Lower lobe of right lung (tissue), 2 donors: ENCODE data around the gene EVL. TPM values are rescaled to one million over a fixed set of nuclear protein-coding genes. Genes with fewer than 3 reads are reported as not detected.
"Not testable (repeated sequence)": the region's sequence is repeated elsewhere in the genome, so short reads cannot be mapped to it uniquely, and the experiment has no call there.

ENCODE experiments used
- ATAC-seq, 2 donors: fragments of 200-7000 bp; cut with Tn5 transposase; one replicate each; pipeline ENCODE4 v1.9.1; 2020 to 2022; ENCODE audit warnings: mild to moderate bottlenecking in 2 of 2, moderate library complexity in 2 of 2
- DNase-seq: peaks from one replicate; pipeline ENCODE4 v3.0.0-alpha.2; 2020
- H3K27ac ChIP-seq: fragments of 200-600 bp; one replicate; pipeline ENCODE4 v1.8.0; 2022
- H3K27me3 ChIP-seq: fragments of 200-600 bp; one replicate; pipeline ENCODE4 v1.8.0; 2022; ENCODE audit warnings: low read depth
- H3K36me3 ChIP-seq: fragments of 200-600 bp; one replicate; pipeline ENCODE4 v1.8.0; 2022; ENCODE audit warnings: mild to moderate bottlenecking
- H3K4me1 ChIP-seq: fragments of 200-600 bp; one replicate; pipeline ENCODE4 v1.8.0; 2022
- H3K4me3 ChIP-seq: fragments of 200-600 bp; one replicate; pipeline ENCODE4 v1.8.0; 2022; ENCODE audit warnings: mild to moderate bottlenecking
- H3K9me3 ChIP-seq: fragments of 200-600 bp; one replicate; pipeline ENCODE4 v1.8.0; 2022
- intact Hi-C: fragments of 100-400 bp; cut with DNase I; formaldehyde crosslinking; loops from one replicate; pipeline ENCODE4 v1.11.0; 2022
- total RNA-seq: library from RNA; stranded (reverse); fragmentation: NEBNext Ultra II Directional; extraction: Animal tissue kit (Norgen Biotek cat#: 25700); gene quantifications from one replicate; pipeline ENCODE4 v1.2.1, GENCODE V29; 2021
- TF ChIP-seq, protein P1 (sequence below): fragments of 200-600 bp; IDR thresholded peaks from one replicate; pipeline ENCODE4 v1.8.0; 2022; ENCODE audit warnings: antibody characterized with exemption, mild to moderate bottlenecking
- donor health status: DM: no; HTN: yes; CAD: no; lungs with severe emphysema.

The EVL gene
- total RNA-seq, 1 donor from 2014 or later, result 226 TPM

DNA sequence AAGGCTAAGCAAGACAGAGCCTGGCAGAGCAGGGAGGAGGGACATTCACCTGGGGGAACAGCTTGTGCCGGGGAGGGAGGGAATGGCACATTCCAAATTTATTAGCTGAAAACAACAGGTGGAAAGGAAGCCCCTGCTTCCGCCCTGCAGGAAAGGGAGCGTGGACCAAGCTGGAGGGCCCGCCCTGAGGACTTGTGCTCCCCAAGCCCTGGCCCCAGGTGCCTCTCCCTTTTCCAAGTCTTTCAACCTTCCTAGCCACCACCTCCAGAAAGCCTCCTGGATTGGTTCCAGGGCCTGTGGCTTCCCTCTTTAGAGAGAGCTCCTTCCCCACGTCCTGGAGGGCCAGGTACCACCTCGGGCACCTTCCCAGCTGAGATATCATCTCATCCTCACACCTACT is 91.6 kb downstream of the EVL start:
- H3K4me1 ChIP-seq, result peaks cover 21% of the 10 kb centered on the region
- peaks cover 33% of the 10 kb centered on the region for H3K27me3 ChIP-seq
- DNase-seq (no peak), ATAC-seq (no peak)
- intact Hi-C loops, result no loop called here
- peaks cover 12% of the 10 kb centered on the region for H3K9me3 ChIP-seq
- H3K4me3 ChIP-seq, result no peak overlapping the region
- TF ChIP-seq, protein P1, sequence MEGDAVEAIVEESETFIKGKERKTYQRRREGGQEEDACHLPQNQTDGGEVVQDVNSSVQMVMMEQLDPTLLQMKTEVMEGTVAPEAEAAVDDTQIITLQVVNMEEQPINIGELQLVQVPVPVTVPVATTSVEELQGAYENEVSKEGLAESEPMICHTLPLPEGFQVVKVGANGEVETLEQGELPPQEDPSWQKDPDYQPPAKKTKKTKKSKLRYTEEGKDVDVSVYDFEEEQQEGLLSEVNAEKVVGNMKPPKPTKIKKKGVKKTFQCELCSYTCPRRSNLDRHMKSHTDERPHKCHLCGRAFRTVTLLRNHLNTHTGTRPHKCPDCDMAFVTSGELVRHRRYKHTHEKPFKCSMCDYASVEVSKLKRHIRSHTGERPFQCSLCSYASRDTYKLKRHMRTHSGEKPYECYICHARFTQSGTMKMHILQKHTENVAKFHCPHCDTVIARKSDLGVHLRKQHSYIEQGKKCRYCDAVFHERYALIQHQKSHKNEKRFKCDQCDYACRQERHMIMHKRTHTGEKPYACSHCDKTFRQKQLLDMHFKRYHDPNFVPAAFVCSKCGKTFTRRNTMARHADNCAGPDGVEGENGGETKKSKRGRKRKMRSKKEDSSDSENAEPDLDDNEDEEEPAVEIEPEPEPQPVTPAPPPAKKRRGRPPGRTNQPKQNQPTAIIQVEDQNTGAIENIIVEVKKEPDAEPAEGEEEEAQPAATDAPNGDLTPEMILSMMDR, result no peak
- H3K27ac ChIP-seq, result no peak overlapping the region
- no peaks in the 10 kb centered on the region for H3K36me3 ChIP-seq

DNA sequence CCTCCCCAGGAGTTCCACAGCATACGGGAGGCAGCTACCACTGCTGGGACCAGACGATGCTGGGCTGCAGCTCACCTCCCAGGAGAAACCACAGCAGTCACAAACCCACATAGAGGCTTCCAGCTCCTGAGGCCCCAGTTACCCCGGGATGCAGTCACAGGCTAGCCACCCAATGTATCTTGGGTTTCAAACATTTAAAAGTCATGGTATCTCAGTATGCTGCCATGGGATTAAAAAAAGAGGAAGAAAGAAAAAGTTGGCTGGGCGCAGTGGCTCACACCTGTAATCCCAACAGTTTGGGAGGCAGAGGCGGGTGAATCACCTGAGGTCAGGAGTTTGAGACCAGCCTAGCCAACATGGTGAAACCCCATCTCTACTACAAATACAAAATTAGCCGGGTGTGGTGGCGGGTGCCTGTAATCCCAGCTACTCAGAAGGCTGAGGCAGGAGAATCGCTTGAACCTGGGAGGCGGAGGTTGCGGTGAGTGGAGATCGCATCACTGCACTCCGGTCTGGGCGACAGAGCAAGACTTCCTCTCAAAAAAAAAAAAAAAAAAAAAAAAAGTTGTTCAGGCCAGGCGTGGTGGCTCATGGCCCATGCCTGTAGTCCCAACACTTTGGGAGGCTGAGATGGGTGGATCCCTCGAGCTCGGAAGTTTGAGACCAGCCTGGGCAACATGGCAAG is 92.5 kb downstream of the EVL start:
- H3K36me3 ChIP-seq, DNase-seq, ATAC-seq, intact Hi-C loops, H3K27ac ChIP-seq, H3K4me3 ChIP-seq: not testable (repeated sequence)
- peaks cover 21% of the 10 kb centered on the region for H3K4me1 ChIP-seq
- H3K27me3 ChIP-seq, result peaks cover 33% of the 10 kb centered on the region
- peaks cover 12% of the 10 kb centered on the region for H3K9me3 ChIP-seq

DNA sequence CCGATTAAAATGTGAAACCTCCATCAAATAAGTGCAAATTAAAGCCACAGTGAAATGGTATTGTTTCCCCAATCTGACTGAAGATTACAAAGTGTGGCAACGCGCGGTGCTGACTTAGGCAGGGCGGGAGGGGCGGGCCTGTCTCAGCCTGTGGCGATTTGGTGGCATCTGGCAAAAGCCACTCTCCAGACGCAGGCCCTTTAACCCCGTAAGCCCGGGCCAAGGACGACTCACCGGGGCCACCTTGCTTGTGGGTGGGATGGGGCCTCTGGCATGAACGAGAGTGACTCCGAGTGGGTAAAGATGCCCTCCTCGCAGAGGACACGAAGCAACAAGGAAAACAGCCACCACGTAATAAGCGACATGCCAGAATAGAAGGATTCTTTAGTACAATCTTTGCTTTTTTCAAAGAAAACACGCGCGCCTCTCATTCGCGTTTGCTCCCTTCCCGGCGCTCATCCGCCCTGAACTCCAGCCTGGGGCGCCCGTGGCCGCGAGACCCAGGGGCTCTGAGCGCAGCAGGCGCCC is 93.4 kb downstream of the EVL start:
- Histone ChIP-seq H3K27ac (no peak overlapping the region), H3K4me1 (peaks cover 21% of the 10 kb centered on the region)
- TF ChIP-seq, protein P1, result no peak

DNA sequence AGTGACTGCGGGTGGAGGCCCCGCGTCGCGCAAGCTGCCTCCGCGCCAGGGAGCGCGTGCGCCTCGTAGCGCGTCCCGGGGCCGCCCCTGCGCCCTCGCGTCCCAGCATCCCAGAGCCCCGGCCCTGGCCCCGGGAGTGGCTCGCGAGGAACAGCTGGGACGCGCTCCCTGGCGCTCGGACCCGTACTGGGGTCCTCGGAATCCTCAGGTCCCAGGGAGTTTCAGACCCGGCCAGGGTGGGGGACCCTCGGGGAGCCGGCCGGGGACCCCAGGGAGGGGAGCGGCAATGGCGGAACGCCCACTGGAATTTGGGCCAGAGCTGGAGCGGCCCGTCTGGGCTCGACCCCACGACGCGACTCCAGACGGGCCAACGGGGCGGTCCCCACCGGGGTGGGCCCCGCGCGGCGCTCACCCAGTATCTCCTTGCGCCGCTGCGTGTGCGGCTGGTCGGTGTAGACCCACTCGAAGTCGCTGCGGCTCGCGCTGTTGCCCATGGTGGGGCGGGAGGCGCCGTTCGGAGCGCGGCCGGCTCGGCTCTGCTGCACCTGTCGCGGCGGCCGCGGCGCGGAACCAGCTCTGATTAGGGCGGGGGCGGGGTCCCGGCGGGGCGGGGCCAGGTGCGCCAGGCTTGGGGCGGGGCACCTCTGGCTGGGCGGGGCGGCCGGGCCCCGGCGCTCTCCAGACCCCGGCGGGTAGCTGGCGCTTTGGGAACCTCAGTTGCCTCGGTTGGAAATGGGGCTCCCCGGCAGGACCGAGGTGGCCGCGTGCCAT is 94.1 kb downstream of the EVL start, which contains the start of gene DEGS2:
Gene DEGS2 (minus strand): TSS at position 552 of the 771 bp plus-strand sequence. CDS start 58 bp downstream, at position 494.
- peaks cover 21% of the 10 kb centered on the region for H3K4me1 ChIP-seq
- intact Hi-C loops, result no loop called here
- ATAC-seq (peak; percentile 90 to 95), DNase-seq (peak; percentile 75)
- TF ChIP-seq, protein P1, result no peak
- peak within 1 kb of the TSS; percentile 51 for H3K4me3 ChIP-seq
- H3K27ac ChIP-seq, result no peak within 1 kb of the TSS
- H3K9me3 ChIP-seq, result peaks cover 11% of the 10 kb centered on the region
- peaks cover 33% of the 10 kb centered on the region for H3K27me3 ChIP-seq
- no peaks in the 10 kb centered on the region for H3K36me3 ChIP-seq

More for the DNA sequence above, 93.4 kb downstream of the EVL start:
- intact Hi-C loops, result no loop called here
- H3K4me3 ChIP-seq, result peak overlapping the region; percentile 51
- H3K36me3 ChIP-seq, result no peaks in the 10 kb centered on the region
- ATAC-seq (no peak), DNase-seq (no peak)
- peaks cover 33% of the 10 kb centered on the region for H3K27me3 ChIP-seq
- peaks cover 12% of the 10 kb centered on the region for H3K9me3 ChIP-seq

DNA sequence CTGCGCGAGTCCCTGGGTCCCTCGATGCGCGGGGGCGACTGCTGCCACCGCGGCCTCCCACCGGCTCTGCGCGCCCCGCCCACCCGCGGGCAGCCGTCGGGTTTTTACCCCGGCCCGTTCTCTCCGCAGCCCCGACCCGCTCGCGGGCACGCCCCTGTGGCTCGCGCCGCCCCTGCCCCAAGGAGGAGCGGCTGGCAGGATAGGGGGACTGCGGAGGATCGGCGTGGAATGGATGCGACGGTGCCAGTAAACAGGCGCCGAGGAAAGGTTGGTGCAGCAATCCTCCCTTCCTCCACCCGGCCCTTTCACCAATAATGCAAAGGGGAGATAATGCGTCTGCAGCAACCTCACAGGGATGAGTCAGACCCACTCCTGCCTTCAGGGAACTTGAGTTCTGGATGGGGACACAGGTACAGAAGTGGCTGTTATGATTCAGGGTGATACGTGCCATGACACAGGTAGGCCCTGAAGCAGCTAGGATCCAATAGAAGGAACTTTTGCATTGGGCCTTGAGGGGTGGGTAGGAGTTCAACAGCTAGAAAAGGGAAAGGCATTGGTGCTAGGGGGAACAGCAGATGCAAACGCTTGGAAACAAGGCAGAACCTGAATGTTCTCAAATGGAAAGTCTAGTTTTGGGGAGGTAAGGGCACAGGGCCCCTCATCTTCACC is 94.8 kb downstream of the EVL start:
- Histone ChIP-seq H3K27ac (no peak overlapping the region), H3K27me3 (peaks cover 33% of the 10 kb centered on the region), H3K9me3 (peaks cover 4% of the 10 kb centered on the region), H3K4me3 (peak overlapping the region; percentile 51), H3K4me1 (peaks cover 21% of the 10 kb centered on the region), H3K36me3 (no peaks in the 10 kb centered on the region)
- DNase-seq (no peak), ATAC-seq (peak; percentile 40 to 42)
- intact Hi-C loops, result no loop called here
- TF ChIP-seq, protein P1, result no peak
